GM18519 (cell line): ENCODE results near the gene SRRM2.
"Not testable (repeated sequence)": the region's sequence is repeated elsewhere in the genome, so short reads cannot be mapped to it uniquely, and the experiment has no call there.

Experiments used
- ATAC-seq: cut with Tn5 transposase; IDR thresholded peaks from one replicate; pipeline ENCODE4 v1.9.1; 2021; ENCODE audit warnings: mild to moderate bottlenecking, moderate library complexity; ENCODE audit not compliant: unreplicated experiment, low FRiP score

The SRRM2 gene

GRCh38 chr16:2713985-2714774 is 38.3 kb upstream of the SRRM2 start:
- ATAC-seq, result no peak

- ATAC-seq, result no peak
These were observed 37.4 kb upstream of the SRRM2 start for GRCh38 chr16:2715064-2715463.

GRCh38 chr16:2715519-2715918 is 36.9 kb upstream of the SRRM2 start:
- no peak for ATAC-seq

- no peak for ATAC-seq
These were observed 36.2 kb upstream of the SRRM2 start for GRCh38 chr16:2715966-2716885.

GRCh38 chr16:2716948-2717347 is 35.5 kb upstream of the SRRM2 start:
- no peak for ATAC-seq

GRCh38 chr16:2717383-2718263 is 34.8 kb upstream of the SRRM2 start:
- ATAC-seq, result no peak

GRCh38 chr16:2719328-2720063 is 32.9 kb upstream of the SRRM2 start:
- ATAC-seq, result no peak

GRCh38 chr16:2720064-2720457 is 32.4 kb upstream of the SRRM2 start, which contains the start of gene PRSS27:
PRSS27 (minus strand) TSS chr16:2720224; CDS start chr16:2720160, 64 bp downstream.
- ATAC-seq, result no peak

GRCh38 chr16:2720719-2721633 is 31.5 kb upstream of the SRRM2 start:
- peak; percentile 54 for ATAC-seq

- not testable (repeated sequence) for ATAC-seq
These were observed 30.7 kb upstream of the SRRM2 start for GRCh38 chr16:2721634-2722173.

GRCh38 chr16:2724088-2724676 is 28.3 kb upstream of the SRRM2 start:
- ATAC-seq, result no peak

GRCh38 chr16:2724816-2725348 is 27.6 kb upstream of the SRRM2 start:
- no peak for ATAC-seq

GRCh38 chr16:2726923-2727322 is 25.5 kb upstream of the SRRM2 start:
- ATAC-seq, result no peak

GRCh38 chr16:2728034-2728433 is 24.4 kb upstream of the SRRM2 start:
- no peak for ATAC-seq

- ATAC-seq, result no peak
These were observed 17.5 kb upstream of the SRRM2 start for GRCh38 chr16:2734844-2735515.

- no peak for ATAC-seq
These were observed 15.8 kb upstream of the SRRM2 start for GRCh38 chr16:2736476-2737237.

GRCh38 chr16:2737238-2737605 is 15.2 kb upstream of the SRRM2 start:
- no peak for ATAC-seq
